Neural progenitor cell (in vitro differentiated cells): ENCODE data around the gene TTC4. TPM values are rescaled to one million over a fixed set of nuclear protein-coding genes. Genes with fewer than 3 reads are reported as not detected.
A peak's percentile ranks its signal among the peaks of the same experiment; 100 is the strongest.

Experiments
- DNase-seq: peaks from one replicate; pipeline ENCODE4 v3.0.0-alpha.2; 2016; ENCODE audit warnings: low spot score
- H2AFZ ChIP-seq: fragments of 200-600 bp; sonication (generic); replicated peaks from 2 replicates; pipeline ENCODE4 v1.6.1; 2016; ENCODE audit warnings: antibody characterized with exemption
- H3F3A ChIP-seq: fragments of 200-600 bp; sonication (generic); 2 replicates; pipeline ENCODE4 v1.6.1; 2016; ENCODE audit warnings: antibody characterized with exemption, low read depth
- H3K27ac ChIP-seq: fragments of 200-600 bp; sonication (generic); 2 replicates; pipeline ENCODE4 v1.5.1; 2016; ENCODE audit warnings: mild to moderate bottlenecking
- H3K27me3 ChIP-seq: fragments of 200-600 bp; sonication (generic); 2 replicates; pipeline ENCODE4 v1.6.1; 2016; ENCODE audit warnings: mild to moderate bottlenecking, moderate library complexity
- H3K36me3 ChIP-seq: fragments of 200-600 bp; sonication (generic); 2 replicates; pipeline ENCODE4 v1.5.1; 2016
- H3K4me1 ChIP-seq: fragments of 200-600 bp; sonication (generic); 2 replicates; pipeline ENCODE4 v1.6.1; 2016; ENCODE audit warnings: mixed run types
- H3K4me2 ChIP-seq: fragments of 200-600 bp; sonication (generic); 2 replicates; pipeline ENCODE4 v1.6.1; 2016
- H3K4me3 ChIP-seq: fragments of 200-600 bp; sonication (generic); 2 replicates; pipeline ENCODE4 v1.5.1; 2016
- H3K79me2 ChIP-seq: fragments of 200-600 bp; sonication (generic); 2 replicates; pipeline ENCODE4 v1.6.1; 2016; ENCODE audit warnings: low read depth
- H3K9ac ChIP-seq: fragments of 200-600 bp; sonication (generic); 2 replicates; pipeline ENCODE4 v1.6.1; 2016
- H3K9me3 ChIP-seq: fragments of 200-600 bp; sonication (generic); 2 replicates; pipeline ENCODE4 v1.5.1; 2016; ENCODE audit warnings: low read depth
- H4K20me1 ChIP-seq: fragments of 200-600 bp; sonication (generic); 2 replicates; pipeline ENCODE4 v1.6.1; 2016; ENCODE audit warnings: low read depth
- H3K27ac Mint-ChIP-seq: 3 replicates; pipeline ENCODE4 v1.8.0; 2021; ENCODE audit warnings: mixed read lengths
- H3K27me3 Mint-ChIP-seq: 2 replicates; pipeline ENCODE4 v1.8.0; 2022; ENCODE audit warnings: low read depth, mild to moderate bottlenecking, inconsistent platforms, moderate library complexity, mixed read lengths; ENCODE audit not compliant: insufficient read depth
- H3K36me3 Mint-ChIP-seq: 3 replicates; pipeline ENCODE4 v1.8.0; 2021; ENCODE audit warnings: mixed read lengths
- H3K4me1 Mint-ChIP-seq: 3 replicates; pipeline ENCODE4 v1.8.0; 2021; ENCODE audit warnings: mixed read lengths
- H3K4me3 Mint-ChIP-seq: 3 replicates; pipeline ENCODE4 v1.8.0; 2021; ENCODE audit warnings: mild to moderate bottlenecking, moderate library complexity, mixed read lengths
- H3K9me3 Mint-ChIP-seq: 3 replicates; pipeline ENCODE4 v1.8.0; 2020; ENCODE audit warnings: mixed read lengths
- CTCF ChIP-seq: fragments of 200-600 bp; sonication (generic); IDR thresholded peaks from 2 replicates; pipeline ENCODE4 v1.5.1; 2017; ENCODE audit warnings: antibody characterized with exemption, mild to moderate bottlenecking
- EZH2 ChIP-seq: fragments of 200-600 bp; sonication (generic); IDR thresholded peaks from 2 replicates; pipeline ENCODE4 v1.6.1; 2017; ENCODE audit warnings: antibody characterized with exemption, mild to moderate bottlenecking, moderate library complexity
- EZH2phosphoT487 ChIP-seq: fragments of 200-600 bp; sonication (generic); IDR thresholded peaks from 2 replicates; pipeline ENCODE4 v1.6.1; 2017; ENCODE audit warnings: antibody characterized with exemption
- total RNA-seq: library from RNA; depleted of rRNA; stranded (reverse); fragments of >200 nt; gene quantifications from 2 replicates; pipeline ENCODE4 v1.2.3, GENCODE V29; 2015; ENCODE audit warnings: low replicate concordance

TTC4 gene
- total RNA-seq, 1 donor from 2014 or later, result 37.5 TPM

- Histone ChIP-seq H3K27me3 (peaks cover 34% of the 10 kb centered on the region), H3F3A (no peaks in the 10 kb centered on the region), H3K9ac (no peak overlapping the region), H3K27ac (no peak overlapping the region), H2AFZ (no peak overlapping the region), H3K9me3 (no peaks in the 10 kb centered on the region), H3K36me3 (no peaks in the 10 kb centered on the region), H3K4me3 (no peak overlapping the region), H3K4me2 (no peak overlapping the region), H3K4me1 (no peaks in the 10 kb centered on the region), H3K79me2 (no peaks in the 10 kb centered on the region), H4K20me1 (no peaks in the 10 kb centered on the region)
- peak; percentile 38 for DNase-seq
- H3K9me3 Mint-ChIP-seq, result no peaks in the 10 kb centered on the region
- H3K27me3 Mint-ChIP-seq, result peaks cover 24% of the 10 kb centered on the region
- TF ChIP-seq EZH2, result no peak
- TF ChIP-seq EZH2phosphoT487, result no peak
- TF ChIP-seq CTCF, result no peak
- H3K4me3 Mint-ChIP-seq, result no peak overlapping the region
- no peaks in the 10 kb centered on the region for H3K36me3 Mint-ChIP-seq
- no peaks in the 10 kb centered on the region for H3K4me1 Mint-ChIP-seq
- H3K27ac Mint-ChIP-seq, result no peak overlapping the region
Measured at GRCh38 chr1:54705153-54705552, 10.5 kb upstream of the TTC4 start.

GRCh38 chr1:54706419-54706818, 9.2 kb upstream of the TTC4 start:
- Histone ChIP-seq H3K9ac (no peak overlapping the region), H3K27me3 (peaks cover 44% of the 10 kb centered on the region), H3K36me3 (no peaks in the 10 kb centered on the region), H2AFZ (no peak overlapping the region), H3K79me2 (no peaks in the 10 kb centered on the region), H3K4me1 (no peaks in the 10 kb centered on the region), H3K4me3 (no peak overlapping the region), H3K4me2 (no peak overlapping the region), H3F3A (no peaks in the 10 kb centered on the region), H3K9me3 (no peaks in the 10 kb centered on the region), H4K20me1 (no peaks in the 10 kb centered on the region), H3K27ac (no peak overlapping the region)
- H3K27me3 Mint-ChIP-seq, result peaks cover 28% of the 10 kb centered on the region
- H3K9me3 Mint-ChIP-seq, result no peaks in the 10 kb centered on the region
- H3K4me3 Mint-ChIP-seq, result no peak overlapping the region
- no peaks in the 10 kb centered on the region for H3K36me3 Mint-ChIP-seq
- no peak for TF ChIP-seq EZH2phosphoT487
- no peaks in the 10 kb centered on the region for H3K4me1 Mint-ChIP-seq
- no peak for DNase-seq
- no peak overlapping the region for H3K27ac Mint-ChIP-seq

DNA sequence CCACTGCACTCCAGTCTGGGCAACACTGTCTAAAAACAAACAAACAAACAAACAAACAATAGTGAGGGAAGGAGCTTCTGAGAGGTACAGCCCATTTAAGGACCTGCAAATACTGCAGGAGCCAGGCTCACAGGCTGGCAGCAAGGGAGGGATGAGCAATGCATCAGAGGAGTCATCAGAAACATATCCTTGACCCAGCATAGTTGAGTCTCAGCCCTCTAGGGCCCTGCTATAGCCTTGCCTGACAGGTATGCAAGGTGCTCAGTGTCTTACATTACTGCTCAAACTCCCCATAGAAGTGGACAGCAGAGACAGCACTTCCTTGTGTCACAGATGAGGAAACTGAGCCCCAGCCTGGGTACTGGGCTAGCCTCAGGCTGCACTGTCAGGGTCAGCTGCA, 7.3 kb upstream of the TTC4 start:
- no peaks in the 10 kb centered on the region for H3F3A ChIP-seq
- H2AFZ ChIP-seq, result no peak overlapping the region
- Mint-ChIP-seq H3K4me3 (no peak overlapping the region), H3K9me3 (no peaks in the 10 kb centered on the region), H3K27ac (no peak overlapping the region), H3K27me3 (peaks cover 22% of the 10 kb centered on the region), H3K4me1 (peaks cover 5% of the 10 kb centered on the region), H3K36me3 (no peaks in the 10 kb centered on the region)
- H3K9me3 ChIP-seq, result no peaks in the 10 kb centered on the region
- no peak overlapping the region for H3K4me2 ChIP-seq
- no peak overlapping the region for H3K4me3 ChIP-seq
- no peak overlapping the region for H3K27ac ChIP-seq
- H4K20me1 ChIP-seq, result no peaks in the 10 kb centered on the region
- no peak for DNase-seq
- H3K79me2 ChIP-seq, result no peaks in the 10 kb centered on the region
- TF ChIP-seq EZH2 (no peak), EZH2phosphoT487 (no peak), CTCF (no peak)
- no peaks in the 10 kb centered on the region for H3K36me3 ChIP-seq
- no peak overlapping the region for H3K9ac ChIP-seq
- peaks cover 44% of the 10 kb centered on the region for H3K27me3 ChIP-seq
- H3K4me1 ChIP-seq, result no peaks in the 10 kb centered on the region

- no peak overlapping the region for H3K27ac ChIP-seq
- no peaks in the 10 kb centered on the region for H3K4me1 ChIP-seq
- Mint-ChIP-seq H3K4me3 (peak overlapping the region; percentile 10), H3K36me3 (no peaks in the 10 kb centered on the region), H3K9me3 (no peaks in the 10 kb centered on the region), H3K4me1 (peaks cover 5% of the 10 kb centered on the region), H3K27ac (no peak overlapping the region), H3K27me3 (peaks cover 22% of the 10 kb centered on the region)
- DNase-seq, result no peak
- no peak overlapping the region for H3K9ac ChIP-seq
- no peaks in the 10 kb centered on the region for H3F3A ChIP-seq
- H3K27me3 ChIP-seq, result peaks cover 44% of the 10 kb centered on the region
- no peak overlapping the region for H3K4me3 ChIP-seq
- H4K20me1 ChIP-seq, result no peaks in the 10 kb centered on the region
- no peak for TF ChIP-seq EZH2
- H3K9me3 ChIP-seq, result no peaks in the 10 kb centered on the region
- no peak overlapping the region for H3K4me2 ChIP-seq
- H3K79me2 ChIP-seq, result no peaks in the 10 kb centered on the region
- no peaks in the 10 kb centered on the region for H3K36me3 ChIP-seq
- H2AFZ ChIP-seq, result no peak overlapping the region
Measured at GRCh38 chr1:54709547-54710292, 5.9 kb upstream of the TTC4 start.
